Body of pancreas (tissue), 4 donors: ENCODE results near the gene AGMO. TPM values are rescaled to one million over a fixed set of nuclear protein-coding genes. Genes with fewer than 3 reads are reported as not detected.

Experiments
- ATAC-seq: fragments of 150-250 bp; one replicate; pipeline ENCODE4 v1.9.1; 2016
- DNase-seq, 4 donors: peaks; one replicate each; pipeline ENCODE4 v3.0.0-alpha.2; 2019
- H3K27ac ChIP-seq, 4 donors: fragments of 200-600 bp; sonication (generic); 1 replicate in 3 of 4; 2 replicates in 1 of 4; pipeline versions ENCODE4 v1.5.1 to v1.6.1; 2016 to 2019; ENCODE audit warnings: mild to moderate bottlenecking in 1 of 4, mixed read lengths in 1 of 4, moderate library complexity in 1 of 4
- H3K27me3 ChIP-seq, 2 donors: fragments of 200-600 bp; sonication (generic); one replicate each; pipeline ENCODE4 v1.6.0; 2016; ENCODE audit warnings: mild to moderate bottlenecking in 1 of 2
- H3K36me3 ChIP-seq, 2 donors: fragments of 200-600 bp; sonication (generic); replicated peaks in 1 of 2; 2 replicates each; pipeline ENCODE4 v1.5.1; 2016; ENCODE audit warnings: low read depth in 2 of 2; ENCODE audit not compliant: insufficient read depth in 1 of 2
- H3K4me1 ChIP-seq: fragments of 200-600 bp; sonication (generic); one replicate; pipeline ENCODE4 v1.6.0; 2016
- H3K4me3 ChIP-seq, 2 donors: fragments of 200-600 bp; sonication (generic); 1 replicate in 1 of 2; 2 replicates in 1 of 2; pipeline ENCODE4 v1.5.1; 2016 to 2019
- H3K9me3 ChIP-seq, 3 donors: fragments of 200-600 bp; sonication (generic); 1 replicate in 2 of 3; 2 replicates in 1 of 3; pipeline ENCODE4 v1.5.1; 2016
- CTCF ChIP-seq, 7 experiments: fragments of 450-650 bp in 4 of 7; fragments of 200-600 bp in 3 of 7; sonication (generic) in 3 of 7; IDR thresholded peaks; one replicate each; pipeline ENCODE4 v1.5.1; 2016 to 2019; ENCODE audit warnings: antibody characterized with exemption in 7 of 7
- POLR2A ChIP-seq, 3 donors: fragments of 450-650 bp; IDR thresholded peaks; one replicate each; pipeline ENCODE4 v1.6.1; 2016; ENCODE audit warnings: antibody characterized with exemption in 3 of 3, mild to moderate bottlenecking in 2 of 3
- WGBS, 2 donors: methylation state at CpG; one replicate each; pipeline ENCODE4 v1.1.5; 2017; 5-methylcytosine and 5-hydroxymethylcytosine counted together
- intact Hi-C: fragments of 100-400 bp; cut with DNase I; formaldehyde crosslinking; loops from one replicate; pipeline ENCODE4 v1.15.1; 2023
- total RNA-seq, 2 donors: library from RNA; depleted of rRNA; stranded (reverse); fragments of >200 nt; gene quantifications; one replicate each; pipeline ENCODE4 v1.1.0, GENCODE V29; 2016

Gene AGMO
- total RNA-seq, 2 donors from 2014 or later = 0.52 TPM; not detected in 1

GRCh38 chr7:15491361-15491760 lies 70.5 kb downstream of the AGMO start:
- no peaks in the 10 kb centered on the region for H3K36me3 ChIP-seq
- no peaks in the 10 kb centered on the region for H3K4me1 ChIP-seq
- no peak overlapping the region for H3K27ac ChIP-seq
- TF ChIP-seq POLR2A (IDR thresholded peaks at IDR 0.05) (no peak), CTCF (IDR thresholded peaks at IDR 0.05) (no peak)
- intact Hi-C loops = no loop called here
- no peaks in the 10 kb centered on the region for H3K27me3 ChIP-seq
- DNase-seq (no peak), ATAC-seq (no peak)
- H3K9me3 ChIP-seq = no peaks in the 10 kb centered on the region
- WGBS, 2 donors = 43 to 60% methylated on average over 2 of the region's 2 CpGs
- H3K4me3 ChIP-seq = no peak overlapping the region

- no peaks in the 10 kb centered on the region for H3K9me3 ChIP-seq
- H3K27ac ChIP-seq = no peak overlapping the region
- ATAC-seq (no peak), DNase-seq (no peak)
- intact Hi-C loops = no loop called here
- H3K4me1 ChIP-seq = no peaks in the 10 kb centered on the region
- TF ChIP-seq POLR2A (IDR thresholded peaks at IDR 0.05) = no peak
- TF ChIP-seq CTCF (IDR thresholded peaks at IDR 0.05) = no peak
- WGBS, 2 donors = 85 to 88% methylated on average over 1 of the region's 1 CpG
- no peaks in the 10 kb centered on the region for H3K36me3 ChIP-seq
- H3K27me3 ChIP-seq = no peaks in the 10 kb centered on the region
- no peak overlapping the region for H3K4me3 ChIP-seq
Measured at GRCh38 chr7:15490291-15490690, 71.5 kb downstream of the AGMO start.

- no peaks in the 10 kb centered on the region for H3K9me3 ChIP-seq
- WGBS, 2 donors = 55 to 62% methylated on average over 3 of the region's 3 CpGs
- H3K27me3 ChIP-seq = no peaks in the 10 kb centered on the region
- no peak for ATAC-seq
- H3K36me3 ChIP-seq = no peaks in the 10 kb centered on the region
- no peak overlapping the region for H3K4me3 ChIP-seq
- intact Hi-C loops = no loop called here
- no peak overlapping the region for H3K27ac ChIP-seq
- DNase-seq = no peak
- TF ChIP-seq POLR2A (IDR thresholded peaks at IDR 0.05) (no peak), CTCF (IDR thresholded peaks at IDR 0.05) (no peak)
- no peaks in the 10 kb centered on the region for H3K4me1 ChIP-seq
Measured at GRCh38 chr7:15489861-15490260, 72.0 kb downstream of the AGMO start.

GRCh38 chr7:15489383-15489782 lies 72.4 kb downstream of the AGMO start:
- no peaks in the 10 kb centered on the region for H3K36me3 ChIP-seq
- DNase-seq = no peak
- TF ChIP-seq POLR2A (IDR thresholded peaks at IDR 0.05) (no peak), CTCF (IDR thresholded peaks at IDR 0.05) (no peak)
- H3K27me3 ChIP-seq = no peaks in the 10 kb centered on the region
- no peaks in the 10 kb centered on the region for H3K9me3 ChIP-seq
- intact Hi-C loops = no loop called here
- WGBS, 2 donors = 59 to 61% methylated on average over 4 of the region's 4 CpGs
- no peak for ATAC-seq
- no peaks in the 10 kb centered on the region for H3K4me1 ChIP-seq
- H3K27ac ChIP-seq = no peak overlapping the region
- H3K4me3 ChIP-seq = no peak overlapping the region

- Histone ChIP-seq H3K27me3 (no peaks in the 10 kb centered on the region), H3K4me3 (no peak overlapping the region), H3K4me1 (no peaks in the 10 kb centered on the region), H3K27ac (no peak overlapping the region), H3K36me3 (no peaks in the 10 kb centered on the region), H3K9me3 (no peaks in the 10 kb centered on the region)
- intact Hi-C loops = no loop called here
- 61 to 63% methylated on average over 2 of the region's 2 CpGs for WGBS, 2 donors
- ATAC-seq (no peak), DNase-seq (no peak)
- TF ChIP-seq CTCF (IDR thresholded peaks at IDR 0.05) (no peak), POLR2A (IDR thresholded peaks at IDR 0.05) (no peak)
Measured at GRCh38 chr7:15488401-15488800, 73.4 kb downstream of the AGMO start.
